ENCODE data around the gene SLC39A11.

SLC39A11 gene

GRCh38 chr17:72717676-72718075 lies 374.8 kb downstream of the SLC39A11 start:
- no peak overlapping the region for H3K4me3 ChIP-seq (ENCODE audit: low read depth, low read length)
- no peak for TF ChIP-seq CTCF (conservative IDR thresholded peaks at IDR 0.05; ENCODE audit: low read depth, low read length)
- DNase-seq (ENCODE audit: low read depth): no peak

- H3K4me3 ChIP-seq (ENCODE audit: low read depth, low read length): no peak overlapping the region
- DNase-seq (ENCODE audit: low read depth): no peak
- TF ChIP-seq CTCF (conservative IDR thresholded peaks at IDR 0.05; ENCODE audit: low read depth, low read length): no peak
Measured at GRCh38 chr17:72717276-72717675, 375.2 kb downstream of the SLC39A11 start.

GRCh38 chr17:72715906-72716572 lies 376.4 kb downstream of the SLC39A11 start:
- no peak for TF ChIP-seq CTCF (conservative IDR thresholded peaks at IDR 0.05; ENCODE audit: low read depth, low read length)
- H3K4me3 ChIP-seq (ENCODE audit: low read depth, low read length): no peak overlapping the region
- peak; percentile 95 for DNase-seq (ENCODE audit: low read depth)

- no peak overlapping the region for H3K4me3 ChIP-seq (ENCODE audit: low read depth, low read length)
- TF ChIP-seq CTCF (conservative IDR thresholded peaks at IDR 0.05; ENCODE audit: low read depth, low read length): no peak
- peak; percentile 47 for DNase-seq (ENCODE audit: low read depth)
Measured at GRCh38 chr17:72714357-72714966, 378.0 kb downstream of the SLC39A11 start.

GRCh38 chr17:72713701-72714100 lies 378.8 kb downstream of the SLC39A11 start:
- no peak for TF ChIP-seq CTCF (conservative IDR thresholded peaks at IDR 0.05; ENCODE audit: low read depth, low read length)
- H3K4me3 ChIP-seq (ENCODE audit: low read depth, low read length): no peak overlapping the region
- DNase-seq (ENCODE audit: low read depth): no peak

- no peak for TF ChIP-seq CTCF (conservative IDR thresholded peaks at IDR 0.05; ENCODE audit: low read depth, low read length)
- H3K4me3 ChIP-seq (ENCODE audit: low read depth, low read length): no peak overlapping the region
- DNase-seq (ENCODE audit: low read depth): no peak
Measured at GRCh38 chr17:72711521-72712310, 380.8 kb downstream of the SLC39A11 start.
